C4-2B (cell line): Measurements from ENCODE around the gene URGCP.

ENCODE experiments used
- H3K27ac ChIP-seq: fragments of 450-650 bp; 2 replicates; pipeline ENCODE4 v1.5.1; 2017
- ZFX ChIP-seq: fragments of 450-650 bp; IDR thresholded peaks from 2 replicates; pipeline ENCODE4 v1.6.1; 2017
- TF ChIP-seq, protein P1 (sequence below): fragments of 450-650 bp; conservative IDR thresholded peaks from 2 replicates; pipeline ENCODE4 v1.5.1; 2017; ENCODE audit warnings: mild to moderate bottlenecking

URGCP gene

DNA sequence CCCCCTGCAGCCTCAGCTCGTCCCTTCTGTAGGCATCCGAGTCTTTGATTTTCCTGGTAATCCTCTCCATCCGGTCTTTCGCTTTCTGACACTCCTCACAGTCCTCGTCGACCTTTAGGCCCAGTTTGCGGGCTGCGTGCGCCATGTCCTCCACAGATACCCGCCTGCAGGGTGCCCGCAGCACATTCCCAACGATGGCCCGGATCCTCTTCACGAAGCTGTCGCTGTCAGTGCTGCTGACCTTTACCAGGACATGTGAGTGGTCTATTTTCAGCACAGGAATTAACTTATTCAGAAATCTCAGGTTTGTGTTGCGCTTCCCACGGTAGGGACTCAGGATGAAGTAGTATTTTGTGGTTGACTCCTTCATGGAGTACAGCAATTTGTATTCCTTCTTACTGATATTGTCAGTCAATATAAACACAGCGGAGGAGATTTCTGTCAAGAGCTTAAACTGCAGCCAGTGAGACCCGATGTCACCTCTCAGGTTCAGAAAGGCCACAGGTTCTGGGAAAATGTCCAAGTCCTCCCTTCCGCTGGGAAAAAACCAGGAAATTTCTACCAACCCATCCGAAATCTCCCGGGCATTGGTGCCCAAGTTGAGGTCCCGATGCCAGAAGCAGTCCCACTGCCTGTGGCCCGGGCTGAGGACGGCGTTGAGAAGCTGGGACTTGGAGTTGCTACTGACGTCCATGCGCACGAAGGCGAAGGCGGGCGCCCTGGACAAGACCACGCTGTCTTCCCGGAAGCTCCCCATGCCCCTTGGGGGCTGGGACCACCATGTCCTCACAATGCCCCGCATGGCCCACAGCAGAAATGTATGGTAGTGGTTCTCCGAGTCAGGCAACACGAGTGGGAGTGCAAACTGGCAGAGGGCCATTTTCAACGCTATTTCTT lies 28.2 kb downstream of the URGCP start:
- TF ChIP-seq, protein P1, sequence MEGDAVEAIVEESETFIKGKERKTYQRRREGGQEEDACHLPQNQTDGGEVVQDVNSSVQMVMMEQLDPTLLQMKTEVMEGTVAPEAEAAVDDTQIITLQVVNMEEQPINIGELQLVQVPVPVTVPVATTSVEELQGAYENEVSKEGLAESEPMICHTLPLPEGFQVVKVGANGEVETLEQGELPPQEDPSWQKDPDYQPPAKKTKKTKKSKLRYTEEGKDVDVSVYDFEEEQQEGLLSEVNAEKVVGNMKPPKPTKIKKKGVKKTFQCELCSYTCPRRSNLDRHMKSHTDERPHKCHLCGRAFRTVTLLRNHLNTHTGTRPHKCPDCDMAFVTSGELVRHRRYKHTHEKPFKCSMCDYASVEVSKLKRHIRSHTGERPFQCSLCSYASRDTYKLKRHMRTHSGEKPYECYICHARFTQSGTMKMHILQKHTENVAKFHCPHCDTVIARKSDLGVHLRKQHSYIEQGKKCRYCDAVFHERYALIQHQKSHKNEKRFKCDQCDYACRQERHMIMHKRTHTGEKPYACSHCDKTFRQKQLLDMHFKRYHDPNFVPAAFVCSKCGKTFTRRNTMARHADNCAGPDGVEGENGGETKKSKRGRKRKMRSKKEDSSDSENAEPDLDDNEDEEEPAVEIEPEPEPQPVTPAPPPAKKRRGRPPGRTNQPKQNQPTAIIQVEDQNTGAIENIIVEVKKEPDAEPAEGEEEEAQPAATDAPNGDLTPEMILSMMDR = no peak
- TF ChIP-seq ZFX = no peak
- peak overlapping the region; percentile 27 for H3K27ac ChIP-seq

DNA sequence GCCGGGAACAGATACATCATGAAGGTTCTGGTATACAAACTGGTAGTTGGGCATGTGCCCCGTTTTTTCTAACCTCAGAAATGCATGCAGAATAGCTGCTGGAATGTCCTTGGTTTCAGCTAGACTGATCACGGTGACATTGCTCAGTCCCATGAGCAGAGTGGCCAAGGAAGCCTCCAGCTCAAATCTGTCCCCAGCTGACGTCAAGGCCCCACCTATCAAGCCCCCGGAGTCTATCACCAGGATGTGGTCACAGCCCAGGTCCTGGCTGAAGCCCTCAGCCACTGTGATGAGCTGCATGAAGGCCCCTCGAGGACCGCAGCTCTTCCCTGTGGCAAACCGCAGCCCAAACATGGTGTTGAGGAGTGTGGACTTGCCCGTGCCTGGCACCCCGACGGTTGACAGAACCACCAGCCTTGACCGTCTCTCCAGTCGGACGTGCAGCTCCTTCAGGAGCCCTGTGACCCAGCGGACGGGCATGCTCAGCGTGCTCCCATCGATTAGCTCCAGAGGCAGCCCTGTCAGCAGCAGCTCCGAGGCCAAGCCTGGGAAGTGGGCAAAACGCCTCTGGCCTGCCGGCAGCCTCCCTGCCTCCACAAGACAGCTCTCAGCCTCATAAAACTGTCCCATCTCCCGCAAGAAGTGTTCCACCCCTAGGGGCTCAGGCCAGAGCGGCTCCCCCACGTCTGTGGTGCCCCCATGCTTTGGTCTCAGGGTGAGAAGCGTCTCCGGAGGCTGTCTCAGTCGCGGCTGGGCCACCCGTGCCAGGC lies 29.2 kb downstream of the URGCP start:
- TF ChIP-seq, protein P1 = no peak
- no peak for TF ChIP-seq ZFX
- no peak overlapping the region for H3K27ac ChIP-seq

DNA sequence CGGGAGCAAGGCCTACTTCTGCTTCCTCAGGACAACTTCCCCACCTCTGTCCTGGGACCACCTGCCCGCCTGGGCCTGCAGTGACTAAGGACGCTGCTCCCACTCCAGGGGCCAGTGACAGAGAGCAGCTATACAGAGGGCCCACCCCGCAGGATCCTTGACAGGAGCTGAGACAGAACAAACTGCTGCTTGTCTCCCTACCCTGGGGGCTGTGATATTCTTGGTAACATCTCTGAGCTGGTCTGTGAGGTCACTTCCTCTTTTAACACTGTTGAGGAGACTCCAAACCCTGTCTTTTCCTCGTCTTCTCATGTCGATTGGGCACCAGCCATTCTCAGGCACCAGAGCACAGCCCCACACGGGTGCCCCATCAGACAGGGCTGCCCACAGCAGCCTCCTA lies 30.2 kb downstream of the URGCP start:
- H3K27ac ChIP-seq = no peak overlapping the region
- TF ChIP-seq ZFX = no peak
- TF ChIP-seq, protein P1 = no peak

GRCh38 chr7:43873300-43873699 lies 33.1 kb downstream of the URGCP start:
- H3K27ac ChIP-seq = no peak overlapping the region
- TF ChIP-seq ZFX = no peak
- TF ChIP-seq, protein P1 = no peak

DNA sequence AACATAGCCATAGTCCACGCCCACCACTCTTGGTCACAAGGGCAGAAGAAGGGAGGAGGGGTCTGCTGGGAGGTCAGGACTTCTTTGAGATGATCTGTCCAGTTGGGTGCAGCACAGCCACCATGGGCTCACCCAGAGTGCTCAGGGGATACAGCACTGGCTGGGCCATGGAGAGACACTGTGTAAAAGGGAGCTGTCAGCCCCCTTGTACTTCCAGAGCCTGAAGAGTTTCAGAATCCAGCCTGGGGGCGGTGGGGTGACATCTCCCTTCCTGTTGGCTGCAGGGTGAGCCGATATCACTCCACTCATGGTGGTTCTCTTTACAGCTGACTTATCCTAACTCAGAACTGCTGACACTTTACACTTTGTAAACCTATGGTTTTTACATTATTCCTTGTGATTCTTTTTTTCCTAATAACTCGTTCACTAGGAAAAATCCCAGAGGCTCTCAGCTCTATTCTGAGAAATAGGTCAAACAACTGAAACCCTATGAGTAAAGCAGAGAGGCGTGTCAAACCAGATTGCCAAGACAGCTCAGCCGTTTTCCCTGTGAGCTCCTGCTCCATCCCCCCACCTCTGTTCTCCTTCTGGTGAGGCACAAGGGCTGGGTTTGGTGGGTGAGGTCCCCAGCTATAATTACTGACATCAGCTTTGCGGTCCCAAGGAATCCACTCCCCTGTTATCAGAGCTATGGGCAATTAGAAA lies 33.8 kb downstream of the URGCP start:
- H3K27ac ChIP-seq = no peak overlapping the region
- TF ChIP-seq ZFX = no peak
- TF ChIP-seq, protein P1 = no peak

DNA sequence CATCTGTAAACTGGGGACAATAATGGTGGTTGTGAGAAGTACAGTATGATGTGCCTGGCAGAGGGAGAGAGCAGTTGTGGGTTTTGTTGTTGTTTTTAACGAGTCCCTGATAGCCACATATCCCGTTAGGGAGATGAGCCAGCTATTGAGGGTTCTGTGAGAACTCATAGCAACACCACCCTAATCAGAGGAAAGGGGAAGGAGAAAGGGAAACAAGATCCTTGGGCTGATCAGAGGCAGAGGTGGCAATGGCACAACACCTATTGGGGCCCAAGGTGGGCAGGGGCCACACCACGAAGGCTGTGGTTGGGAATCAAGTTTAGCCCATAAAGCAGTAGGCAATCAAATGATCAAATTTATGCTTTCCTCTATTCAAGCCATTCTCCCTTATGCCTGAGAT lies 35.3 kb downstream of the URGCP start:
- TF ChIP-seq, protein P1 = no peak
- no peak for TF ChIP-seq ZFX
- H3K27ac ChIP-seq = no peak overlapping the region
